NCI-H526 treated with DMSO at 0.1 percent for 48 hours (cell line): ENCODE measurements around the gene CAPS2.
"Not testable (repeated sequence)": the region's sequence is repeated elsewhere in the genome, so short reads cannot be mapped to it uniquely, and the experiment has no call there.

Experiments
- DNase-seq: peaks from one replicate; lab custom pipeline; 2025; lab: John Stamatoyannopoulos, UW

CAPS2 gene

GRCh38 chr12:75329918-75330826 lies at the start of gene CAPS2:
CAPS2 (minus strand) TSS chr12:75330324; CDS start chr12:75326498, 3,826 bp downstream.
- peak; percentile 57 for DNase-seq

GRCh38 chr12:75378354-75378753 lies 48.2 kb upstream of the CAPS2 start:
- DNase-seq, result no peak

GRCh38 chr12:75374971-75375370 lies 44.8 kb upstream of the CAPS2 start:
- DNase-seq, result no peak

- DNase-seq, result no peak
Observed at GRCh38 chr12:75366629-75367028, 36.5 kb upstream of the CAPS2 start.

- DNase-seq, result no peak
Observed at GRCh38 chr12:75364919-75365318, 34.8 kb upstream of the CAPS2 start.

GRCh38 chr12:75361408-75361807 lies 31.3 kb upstream of the CAPS2 start:
- DNase-seq, result no peak

- DNase-seq, result no peak
Observed at GRCh38 chr12:75360920-75361319, 30.8 kb upstream of the CAPS2 start.

GRCh38 chr12:75354011-75354410 lies 23.9 kb upstream of the CAPS2 start:
- DNase-seq, result no peak

- no peak for DNase-seq
Observed at GRCh38 chr12:75350413-75350812, 20.3 kb upstream of the CAPS2 start.

GRCh38 chr12:75349946-75350345 lies 19.8 kb upstream of the CAPS2 start:
- no peak for DNase-seq

- DNase-seq, result not testable (repeated sequence)
Observed at GRCh38 chr12:75346215-75346614, 16.1 kb upstream of the CAPS2 start.

- DNase-seq, result no peak
Observed at GRCh38 chr12:75345531-75345930, 15.4 kb upstream of the CAPS2 start.

GRCh38 chr12:75341873-75342272 lies 11.7 kb upstream of the CAPS2 start:
- DNase-seq, result no peak

- no peak for DNase-seq
Observed at GRCh38 chr12:75337905-75338304, 7.8 kb upstream of the CAPS2 start.

GRCh38 chr12:75334384-75335030 lies 4.4 kb upstream of the CAPS2 start, which contains the start of gene GLIPR1L1:
GLIPR1L1 (plus strand) TSS chr12:75334670; CDS start chr12:75334729, 59 bp downstream.
- DNase-seq, result peak; percentile 32

GRCh38 chr12:75327642-75328041 lies 2.5 kb downstream of the CAPS2 start:
- no peak for DNase-seq

GRCh38 chr12:75323663-75324062 lies 6.5 kb downstream of the CAPS2 start:
- no peak for DNase-seq

GRCh38 chr12:75322464-75322863 lies 7.7 kb downstream of the CAPS2 start:
- no peak for DNase-seq

- no peak for DNase-seq
Observed at GRCh38 chr12:75317784-75318183, 12.3 kb downstream of the CAPS2 start.

- DNase-seq, result no peak
Observed at GRCh38 chr12:75315518-75315917, 14.6 kb downstream of the CAPS2 start.

- no peak for DNase-seq
Observed at GRCh38 chr12:75311369-75311768, 18.8 kb downstream of the CAPS2 start.

- no peak for DNase-seq
Observed at GRCh38 chr12:75308279-75308678, 21.8 kb downstream of the CAPS2 start.
